Right atrium auricular region (tissue), 2 donors: Measurements from ENCODE around the gene POSTN. TPM values are rescaled to one million over a fixed set of nuclear protein-coding genes. Genes with fewer than 3 reads are reported as not detected.

ENCODE experiments used
- DNase-seq: peaks from one replicate; pipeline ENCODE4 v3.0.0-alpha.2; 2019; ENCODE audit warnings: low spot score
- H3K27ac ChIP-seq, 2 donors: fragments of 200-600 bp; sonication (generic); 1 replicate in 1 of 2; 2 replicates in 1 of 2; pipeline ENCODE4 v1.5.1; 2016 to 2019
- H3K27me3 ChIP-seq, 2 donors: fragments of 200-600 bp; sonication (generic); one replicate each; pipeline versions ENCODE4 v1.5.1 to v1.6.0; 2017 to 2019
- H3K36me3 ChIP-seq: fragments of 200-600 bp; sonication (generic); one replicate; pipeline ENCODE4 v1.5.1; 2016
- H3K4me1 ChIP-seq, 2 donors: fragments of 200-600 bp; sonication (generic); one replicate each; pipeline versions ENCODE4 v1.5.1 to v1.6.0; 2017 to 2019
- H3K4me3 ChIP-seq, 2 donors: fragments of 200-600 bp; sonication (generic); 1 replicate in 1 of 2; 2 replicates in 1 of 2; pipeline ENCODE4 v1.5.1; 2017 to 2019; ENCODE audit warnings: mild to moderate bottlenecking in 1 of 2, moderate library complexity in 1 of 2
- H3K9me3 ChIP-seq, 2 donors: fragments of 200-600 bp; sonication (generic); one replicate each; pipeline ENCODE4 v1.5.1; 2019
- CTCF ChIP-seq, 2 donors: fragments of 200-600 bp; sonication (generic); IDR thresholded peaks; one replicate each; pipeline ENCODE4 v1.5.1; 2019; ENCODE audit warnings: antibody characterized with exemption in 2 of 2
- total RNA-seq, 2 donors: library from RNA; depleted of rRNA; stranded (reverse); fragments of >200 nt; gene quantifications; one replicate each; pipeline ENCODE4 v1.1.0, GENCODE V29; 2016

The POSTN gene
- total RNA-seq, 2 donors from 2014 or later = 81.2 to 108 TPM

GRCh38 chr13:37531049-37531448 is 67.5 kb downstream of the POSTN start:
- Histone ChIP-seq H3K27ac (no peak overlapping the region), H3K36me3 (no peaks in the 10 kb centered on the region), H3K27me3 (no peaks in the 10 kb centered on the region), H3K4me1 (no peaks in the 10 kb centered on the region), H3K4me3 (no peak overlapping the region), H3K9me3 (peaks cover 7 to 12% of the 10 kb centered on the region in 2 donors)
- no peak for DNase-seq
- TF ChIP-seq CTCF (IDR thresholded peaks at IDR 0.05) = no peak

- Histone ChIP-seq H3K4me1 (no peaks in the 10 kb centered on the region), H3K9me3 (peaks cover 7 to 12% of the 10 kb centered on the region in 2 donors), H3K4me3 (no peak overlapping the region), H3K27ac (no peak overlapping the region), H3K27me3 (no peaks in the 10 kb centered on the region), H3K36me3 (no peaks in the 10 kb centered on the region)
- no peak for TF ChIP-seq CTCF (IDR thresholded peaks at IDR 0.05)
- DNase-seq = no peak
Observed at GRCh38 chr13:37529751-37530385, 68.7 kb downstream of the POSTN start.

GRCh38 chr13:37526710-37527473 is 71.7 kb downstream of the POSTN start:
- no peak overlapping the region for H3K4me3 ChIP-seq
- H3K27ac ChIP-seq = no peak overlapping the region
- no peaks in the 10 kb centered on the region for H3K36me3 ChIP-seq
- no peak for DNase-seq
- H3K4me1 ChIP-seq = no peaks in the 10 kb centered on the region
- no peaks in the 10 kb centered on the region for H3K27me3 ChIP-seq
- H3K9me3 ChIP-seq = peaks cover 7 to 11% of the 10 kb centered on the region in 2 donors
- no peak for TF ChIP-seq CTCF (IDR thresholded peaks at IDR 0.05)

- DNase-seq = no peak
- no peak for TF ChIP-seq CTCF (IDR thresholded peaks at IDR 0.05)
Observed at GRCh38 chr13:37515226-37515625, 83.3 kb downstream of the POSTN start.

More at GRCh38 chr13:37515226-37515625, 83.3 kb downstream of the POSTN start:
- Histone ChIP-seq H3K4me3 (no peak overlapping the region), H3K27ac (no peak overlapping the region), H3K4me1 (no peaks in the 10 kb centered on the region), H3K9me3 (no peaks in the 10 kb centered on the region), H3K27me3 (no peaks in the 10 kb centered on the region), H3K36me3 (no peaks in the 10 kb centered on the region)
